Adrenal gland (tissue), 12 donors: ENCODE results near the gene HNRNPLL. TPM values are rescaled to one million over a fixed set of nuclear protein-coding genes. Genes with fewer than 3 reads are reported as not detected.

Source experiments
- DNase-seq, 7 donors: peaks; one replicate each; pipeline ENCODE4 v3.0.0-alpha.2; 2019 to 2020
- H3K27ac ChIP-seq, 5 donors: fragments of 200-600 bp; sonication (generic) in 4 of 5; 1 replicate in 3 of 5; 2 replicates in 2 of 5; pipeline versions ENCODE4 v1.5.1 to v1.8.0; 2016 to 2020; ENCODE audit warnings: mild to moderate bottlenecking in 1 of 5
- H3K27me3 ChIP-seq: fragments of 200-600 bp; 2 replicates; pipeline ENCODE4 v1.8.0; 2021
- H3K36me3 ChIP-seq, 2 donors: fragments of 200-600 bp; replicated peaks in 1 of 2; 1 replicate in 1 of 2; 2 replicates in 1 of 2; pipeline versions ENCODE4 v1.5.1 to v1.8.0; 2018 to 2022
- H3K4me1 ChIP-seq, 2 donors: fragments of 200-600 bp; replicated peaks in 1 of 2; 1 replicate in 1 of 2; 2 replicates in 1 of 2; pipeline versions ENCODE4 v1.5.1 to v1.8.0; 2018 to 2021
- H3K4me3 ChIP-seq, 4 donors: fragments of 200-600 bp; sonication (generic) in 3 of 4; one replicate each; pipeline ENCODE4 v1.5.1; 2016 to 2018
- H3K9me3 ChIP-seq, 3 donors: fragments of 200-600 bp; sonication (generic) in 1 of 3; replicated peaks in 1 of 3; 1 replicate in 2 of 3; 2 replicates in 1 of 3; pipeline versions ENCODE4 v1.5.1 to v1.8.0; 2016 to 2021
- POLR2A ChIP-seq, 2 donors: fragments of 450-650 bp; IDR thresholded peaks; one replicate each; pipeline ENCODE4 v1.6.1; 2017; ENCODE audit warnings: antibody characterized with exemption in 2 of 2, mild to moderate bottlenecking in 2 of 2, moderate library complexity in 1 of 2
- WGBS, 4 donors: extraction: QIAGEN DNeasy Blood & Tissue Kit in 2 of 4; methylation state at CpG; one replicate each; pipeline versions ENCODE4 v1.1.5 to v1.1.7; 2013 to 2017; 5-methylcytosine and 5-hydroxymethylcytosine counted together
- intact Hi-C, 2 donors: fragments of 100-400 bp; cut with DNase I; formaldehyde crosslinking; loops; one replicate each; pipeline versions ENCODE4 v1.14.1 to v1.15.0; 2022 to 2023
- polyA plus RNA-seq, 3 donors: library from polyadenylated mRNA; stranded (reverse); fragments of 200-250 nt in 2 of 3; fragments of 350-450 nt in 1 of 3; fragmentation: Illumina TruSeq in 1 of 3; extraction: RNeasy Lipid Tissue Mini Kit (QIAGEN cat#74804) in 1 of 3; gene quantifications; one replicate each; pipeline ENCODE4 v1.2.3, GENCODE V29; 2013 to 2014
- total RNA-seq, 9 donors: library from RNA; depleted of rRNA in 4 of 9; stranded (reverse); fragments of >200 nt in 4 of 9; fragments of 120-200 nt in 1 of 9; fragmentation: NEBNext Ultra II Directional in 1 of 9; extraction: Animal tissue kit (Norgen Biotek cat#: 25700) in 1 of 9; gene quantifications; one replicate each; pipeline versions ENCODE4 v1.1.0 to v1.2.4, GENCODE V29; 2013 to 2023
- TF ChIP-seq, protein P1 (sequence below), 6 experiments: fragments of 450-650 bp in 4 of 6; fragments of 200-600 bp in 2 of 6; sonication (generic) in 1 of 6; IDR thresholded peaks; 1 replicate in 5 of 6; 2 replicates in 1 of 6; pipeline versions ENCODE4 v1.5.1 to v1.8.0; 2016 to 2021; ENCODE audit warnings: antibody characterized with exemption in 6 of 6, mild to moderate bottlenecking in 2 of 6, moderate library complexity in 1 of 6
- donor health status: healthy with polysubstance abuse.
- donor health status: Bipolar disorder and iron deficiency.
- donor health status: DM: yes; HTN: yes; CAD: no.
- donor health status: DM: no; HTN: no; CAD: no.
- donor health status: DM: no; HTN: no; CAD: no.
- donor health status: DM: yes; HTN: yes; CAD: no.

HNRNPLL gene
- total and polyA plus RNA-seq, 12 donors, result 19.5 to 75.2 (median 49.4) TPM

- TF ChIP-seq, protein P1, sequence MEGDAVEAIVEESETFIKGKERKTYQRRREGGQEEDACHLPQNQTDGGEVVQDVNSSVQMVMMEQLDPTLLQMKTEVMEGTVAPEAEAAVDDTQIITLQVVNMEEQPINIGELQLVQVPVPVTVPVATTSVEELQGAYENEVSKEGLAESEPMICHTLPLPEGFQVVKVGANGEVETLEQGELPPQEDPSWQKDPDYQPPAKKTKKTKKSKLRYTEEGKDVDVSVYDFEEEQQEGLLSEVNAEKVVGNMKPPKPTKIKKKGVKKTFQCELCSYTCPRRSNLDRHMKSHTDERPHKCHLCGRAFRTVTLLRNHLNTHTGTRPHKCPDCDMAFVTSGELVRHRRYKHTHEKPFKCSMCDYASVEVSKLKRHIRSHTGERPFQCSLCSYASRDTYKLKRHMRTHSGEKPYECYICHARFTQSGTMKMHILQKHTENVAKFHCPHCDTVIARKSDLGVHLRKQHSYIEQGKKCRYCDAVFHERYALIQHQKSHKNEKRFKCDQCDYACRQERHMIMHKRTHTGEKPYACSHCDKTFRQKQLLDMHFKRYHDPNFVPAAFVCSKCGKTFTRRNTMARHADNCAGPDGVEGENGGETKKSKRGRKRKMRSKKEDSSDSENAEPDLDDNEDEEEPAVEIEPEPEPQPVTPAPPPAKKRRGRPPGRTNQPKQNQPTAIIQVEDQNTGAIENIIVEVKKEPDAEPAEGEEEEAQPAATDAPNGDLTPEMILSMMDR (IDR thresholded peaks at IDR 0.05), result peak in 1 of 6 experiments; percentile 28
- no peak for TF ChIP-seq POLR2A (IDR thresholded peaks at IDR 0.05)
- Histone ChIP-seq H3K27ac (no peak overlapping the region), H3K4me1 (peaks cover 0 to 10% of the 10 kb centered on the region in 2 donors), H3K36me3 (no peaks in the 10 kb centered on the region), H3K27me3 (no peaks in the 10 kb centered on the region), H3K4me3 (no peak overlapping the region), H3K9me3 (no peaks in the 10 kb centered on the region)
- WGBS, 4 donors, result 65 to 82% (median 76%) methylated on average over 11 of the region's 11 CpGs
- intact Hi-C loops, result no loop called here
- peak in 2 of 7 donors; percentile 29 to 30 for DNase-seq
Observed at GRCh38 chr2:38523728-38524437, 78.8 kb downstream of the HNRNPLL start.

DNA sequence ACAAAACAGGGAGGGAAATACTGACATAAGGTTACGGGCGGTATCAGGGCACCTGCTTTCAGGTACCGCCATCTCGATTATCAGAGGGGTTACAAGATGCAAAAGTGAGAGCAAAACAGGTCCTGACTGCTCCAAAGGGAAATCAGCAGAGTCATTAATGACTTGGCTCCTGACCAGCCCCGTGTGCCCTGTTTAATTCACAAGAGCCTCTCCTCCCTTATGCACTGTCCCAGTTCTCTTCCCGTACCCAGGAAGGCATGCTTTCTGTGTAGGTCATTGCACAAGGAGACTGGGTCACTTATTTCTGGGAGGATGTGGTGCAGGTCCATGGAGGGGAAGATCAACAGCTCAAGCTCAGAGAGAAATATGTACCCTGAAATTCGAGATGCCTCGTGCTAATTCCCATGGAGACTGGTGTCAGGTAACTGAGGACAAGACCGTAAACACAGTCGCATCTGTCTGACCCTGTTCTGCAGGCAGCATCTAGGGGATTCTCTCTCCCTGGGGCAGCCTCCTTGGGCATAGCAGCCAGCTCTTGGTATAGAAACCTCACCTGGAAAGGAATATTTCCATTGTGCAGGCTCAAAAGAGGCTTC lies 79.9 kb downstream of the HNRNPLL start:
- peak in 1 of 7 donors; percentile 35 for DNase-seq
- H3K27ac ChIP-seq, result no peak overlapping the region
- intact Hi-C loops, result no loop called here
- H3K36me3 ChIP-seq, result no peaks in the 10 kb centered on the region
- H3K4me1 ChIP-seq, result peaks cover 0 to 4% of the 10 kb centered on the region in 2 donors
- 73 to 84% (median 78%) methylated on average over 10 of the region's 10 CpGs for WGBS, 4 donors
- TF ChIP-seq, protein P1 (IDR thresholded peaks at IDR 0.05), result no peak
- TF ChIP-seq POLR2A (IDR thresholded peaks at IDR 0.05), result no peak
- H3K27me3 ChIP-seq, result no peaks in the 10 kb centered on the region
- H3K9me3 ChIP-seq, result no peaks in the 10 kb centered on the region
- H3K4me3 ChIP-seq, result no peak overlapping the region

DNA sequence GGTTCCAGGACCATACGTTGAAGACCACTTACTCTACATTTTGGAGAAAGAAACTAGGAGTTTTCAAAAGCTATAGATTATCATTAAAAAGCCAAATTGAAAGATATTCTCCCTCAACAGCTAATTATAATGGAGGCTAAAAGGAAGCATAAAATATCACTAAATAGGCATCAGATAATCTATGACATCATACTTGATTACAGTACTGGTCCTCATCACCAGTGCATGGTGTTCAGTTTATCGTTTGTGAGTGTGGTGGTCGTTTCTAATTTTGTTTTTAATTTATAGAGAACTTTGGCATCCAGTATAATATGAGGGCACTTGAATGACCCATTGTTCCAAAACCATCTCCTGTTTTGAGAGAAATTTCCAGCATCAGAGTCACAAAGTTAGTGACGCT lies 80.9 kb downstream of the HNRNPLL start:
- Histone ChIP-seq H3K27me3 (no peaks in the 10 kb centered on the region), H3K9me3 (no peaks in the 10 kb centered on the region), H3K4me3 (no peak overlapping the region), H3K27ac (no peak overlapping the region), H3K36me3 (no peaks in the 10 kb centered on the region), H3K4me1 (peaks cover 0 to 4% of the 10 kb centered on the region in 2 donors)
- DNase-seq, result no peak
- WGBS, 4 donors, result 85 to 92% (median 86%) methylated on average over 4 of the region's 4 CpGs
- no peak for TF ChIP-seq POLR2A (IDR thresholded peaks at IDR 0.05)
- TF ChIP-seq, protein P1 (IDR thresholded peaks at IDR 0.05), result no peak
- intact Hi-C loops, result no loop called here

DNA sequence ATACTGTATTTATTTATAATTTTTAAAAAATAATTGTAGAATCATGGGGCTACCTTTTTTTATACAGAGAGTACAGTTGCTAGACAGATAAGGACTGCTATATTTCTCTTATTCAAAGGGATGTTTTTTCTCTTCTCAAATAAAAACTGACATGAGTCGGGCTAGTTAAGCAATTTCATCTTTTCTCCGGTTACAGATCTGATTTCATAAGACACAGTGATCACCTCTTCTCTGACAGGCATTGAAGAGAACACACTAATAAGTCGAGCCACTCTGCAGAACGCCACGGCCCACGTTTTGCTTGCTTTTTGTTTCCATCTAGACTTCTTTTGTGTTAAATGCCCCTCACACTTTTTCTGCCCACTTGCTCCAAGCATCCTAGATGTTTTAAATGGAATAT lies 85.4 kb downstream of the HNRNPLL start:
- Histone ChIP-seq H3K27ac (no peak overlapping the region), H3K4me1 (peaks cover 0 to 11% of the 10 kb centered on the region in 2 donors), H3K36me3 (no peaks in the 10 kb centered on the region), H3K4me3 (no peak overlapping the region), H3K9me3 (no peaks in the 10 kb centered on the region), H3K27me3 (no peaks in the 10 kb centered on the region)
- WGBS, 4 donors, result 67 to 75% (median 71%) methylated on average over 6 of the region's 6 CpGs
- TF ChIP-seq, protein P1 (IDR thresholded peaks at IDR 0.05), result no peak
- TF ChIP-seq POLR2A (IDR thresholded peaks at IDR 0.05), result no peak
- DNase-seq, result no peak
- intact Hi-C loops, result no loop called here
